ENCODE data around the gene TMEM14A.

DNA sequence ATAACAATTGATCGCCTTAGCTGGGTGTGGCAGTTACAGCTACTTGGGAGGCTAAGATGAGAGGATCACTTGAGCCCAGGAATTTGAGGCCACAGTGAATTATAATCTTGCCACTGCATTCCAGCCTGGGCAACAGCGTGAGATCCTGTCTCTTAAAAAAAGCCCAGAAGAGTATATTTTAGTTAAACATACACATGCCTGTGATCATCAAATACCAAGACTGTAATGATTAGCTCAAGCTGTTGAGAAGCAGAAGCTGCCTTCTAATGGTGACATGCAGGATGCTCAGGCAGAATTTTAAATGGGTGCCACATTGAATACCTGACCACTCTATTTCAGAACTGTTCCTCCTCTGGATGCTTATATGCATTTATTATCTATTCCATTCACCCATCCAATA is 8.9 kb upstream of the TMEM14A start:
- TF ChIP-seq, protein P1, sequence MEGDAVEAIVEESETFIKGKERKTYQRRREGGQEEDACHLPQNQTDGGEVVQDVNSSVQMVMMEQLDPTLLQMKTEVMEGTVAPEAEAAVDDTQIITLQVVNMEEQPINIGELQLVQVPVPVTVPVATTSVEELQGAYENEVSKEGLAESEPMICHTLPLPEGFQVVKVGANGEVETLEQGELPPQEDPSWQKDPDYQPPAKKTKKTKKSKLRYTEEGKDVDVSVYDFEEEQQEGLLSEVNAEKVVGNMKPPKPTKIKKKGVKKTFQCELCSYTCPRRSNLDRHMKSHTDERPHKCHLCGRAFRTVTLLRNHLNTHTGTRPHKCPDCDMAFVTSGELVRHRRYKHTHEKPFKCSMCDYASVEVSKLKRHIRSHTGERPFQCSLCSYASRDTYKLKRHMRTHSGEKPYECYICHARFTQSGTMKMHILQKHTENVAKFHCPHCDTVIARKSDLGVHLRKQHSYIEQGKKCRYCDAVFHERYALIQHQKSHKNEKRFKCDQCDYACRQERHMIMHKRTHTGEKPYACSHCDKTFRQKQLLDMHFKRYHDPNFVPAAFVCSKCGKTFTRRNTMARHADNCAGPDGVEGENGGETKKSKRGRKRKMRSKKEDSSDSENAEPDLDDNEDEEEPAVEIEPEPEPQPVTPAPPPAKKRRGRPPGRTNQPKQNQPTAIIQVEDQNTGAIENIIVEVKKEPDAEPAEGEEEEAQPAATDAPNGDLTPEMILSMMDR (IDR thresholded peaks at IDR 0.05) = no peak
- TF ChIP-seq POLR2A (IDR thresholded peaks at IDR 0.05) = no peak

All from testis (tissue), 2 donors.